ENCODE measurements around the gene NUDC.

DNA sequence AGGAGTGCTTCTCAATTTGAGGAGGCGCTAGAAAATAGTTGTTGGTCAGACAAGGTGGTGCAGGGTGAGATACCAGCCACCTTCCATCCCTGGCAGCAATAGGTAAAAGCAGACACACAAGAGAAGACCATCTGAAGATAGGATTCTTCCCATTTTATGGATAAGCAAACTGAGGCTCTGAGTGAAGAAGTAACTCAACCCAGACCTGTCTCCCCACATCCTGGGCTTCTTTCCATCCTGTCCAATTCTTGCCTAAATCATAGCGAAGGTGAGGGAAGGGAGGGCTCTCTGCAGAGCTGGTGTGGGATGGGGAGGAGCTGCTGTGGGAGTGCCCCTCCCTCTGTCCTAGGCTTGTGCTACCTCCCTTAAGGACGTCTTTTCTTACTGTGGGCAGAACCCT, 50.0 kb downstream of the NUDC start:
- no peak for TF ChIP-seq POLR2A (IDR thresholded peaks at IDR 0.05)
- TF ChIP-seq, protein P1, sequence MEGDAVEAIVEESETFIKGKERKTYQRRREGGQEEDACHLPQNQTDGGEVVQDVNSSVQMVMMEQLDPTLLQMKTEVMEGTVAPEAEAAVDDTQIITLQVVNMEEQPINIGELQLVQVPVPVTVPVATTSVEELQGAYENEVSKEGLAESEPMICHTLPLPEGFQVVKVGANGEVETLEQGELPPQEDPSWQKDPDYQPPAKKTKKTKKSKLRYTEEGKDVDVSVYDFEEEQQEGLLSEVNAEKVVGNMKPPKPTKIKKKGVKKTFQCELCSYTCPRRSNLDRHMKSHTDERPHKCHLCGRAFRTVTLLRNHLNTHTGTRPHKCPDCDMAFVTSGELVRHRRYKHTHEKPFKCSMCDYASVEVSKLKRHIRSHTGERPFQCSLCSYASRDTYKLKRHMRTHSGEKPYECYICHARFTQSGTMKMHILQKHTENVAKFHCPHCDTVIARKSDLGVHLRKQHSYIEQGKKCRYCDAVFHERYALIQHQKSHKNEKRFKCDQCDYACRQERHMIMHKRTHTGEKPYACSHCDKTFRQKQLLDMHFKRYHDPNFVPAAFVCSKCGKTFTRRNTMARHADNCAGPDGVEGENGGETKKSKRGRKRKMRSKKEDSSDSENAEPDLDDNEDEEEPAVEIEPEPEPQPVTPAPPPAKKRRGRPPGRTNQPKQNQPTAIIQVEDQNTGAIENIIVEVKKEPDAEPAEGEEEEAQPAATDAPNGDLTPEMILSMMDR (IDR thresholded peaks at IDR 0.05), result no peak
